A673 (cell line): Measurements from ENCODE around the gene TICRR. TPM values are rescaled to one million over a fixed set of nuclear protein-coding genes. Genes with fewer than 3 reads are reported as not detected.

ENCODE experiments used
- BruUV-seq: library from RNA; stranded (reverse); fragments of 400-500 nt; replicated peaks from 2 replicates; lab custom pipeline; 2021; lab: Mats Ljungman, UMichigan
- CTCF ChIA-PET: fragments of 300-600 bp; sonication (Branson Sonifier 250); formaldehyde crosslinking; loops from one replicate; lab custom pipeline; 2022; ENCODE audit warnings: antibody characterized with exemption; lab: Charles Lee
- POLR2A ChIA-PET: fragments of 300-600 bp; sonication (Branson Sonifier 250); formaldehyde crosslinking; loops from one replicate; lab custom pipeline; 2022; ENCODE audit warnings: antibody characterized with exemption; ENCODE audit not compliant: low non-redundant PET; lab: Charles Lee
- DNase-seq: peaks from one replicate; pipeline ENCODE4 v3.0.0-alpha.2; 2015; ENCODE audit warnings: low spot score
- H3K27ac ChIP-seq: fragments of 200-600 bp; sonication (generic); 2 replicates; pipeline ENCODE4 v1.5.1; 2016; ENCODE audit warnings: mixed run types, low read depth, mild to moderate bottlenecking, mixed read lengths, antibody characterized with exemption, low read length; ENCODE audit not compliant: poor library complexity, severe bottlenecking
- H3K27me3 ChIP-seq: fragments of 200-600 bp; sonication (generic); replicated peaks from 2 replicates; pipeline ENCODE4 v1.6.1; 2017; ENCODE audit warnings: mixed run types, low read depth, mild to moderate bottlenecking, mixed read lengths, antibody characterized with exemption, low read length; ENCODE audit not compliant: insufficient read depth, poor library complexity
- H3K36me3 ChIP-seq: fragments of 200-600 bp; sonication (generic); 2 replicates; pipeline ENCODE4 v1.6.1; 2016; ENCODE audit warnings: mixed run types, mild to moderate bottlenecking, mixed read lengths, antibody characterized with exemption, low read length; ENCODE audit not compliant: insufficient read depth, poor library complexity, severe bottlenecking
- H3K4me1 ChIP-seq: fragments of 200-600 bp; sonication (generic); 2 replicates; pipeline ENCODE4 v1.6.1; 2017; ENCODE audit warnings: mixed run types, mild to moderate bottlenecking, mixed read lengths, antibody characterized with exemption, low read length; ENCODE audit not compliant: insufficient read depth, poor library complexity, severe bottlenecking
- H3K4me3 ChIP-seq: fragments of 200-600 bp; sonication (generic); 2 replicates; pipeline ENCODE4 v1.5.1; 2016; ENCODE audit warnings: low read depth, mixed run types, mild to moderate bottlenecking, mixed read lengths, low read length; ENCODE audit not compliant: poor library complexity, severe bottlenecking
- H3K9me3 ChIP-seq: fragments of 200-600 bp; sonication (generic); 2 replicates; pipeline ENCODE4 v1.6.1; 2016; ENCODE audit warnings: mixed run types, low read depth, mild to moderate bottlenecking, mixed read lengths, antibody characterized with exemption, low read length; ENCODE audit not compliant: poor library complexity, severe bottlenecking
- CTCF ChIP-seq: fragments of 300-800, 200-600 bp; sonication (generic); conservative IDR thresholded peaks from 2 replicates; pipeline ENCODE4 v1.5.1; 2017; ENCODE audit warnings: low read depth, mild to moderate bottlenecking, antibody characterized with exemption, low read length, moderate library complexity, mixed read lengths
- EZH2 ChIP-seq: fragments of 200-600 bp; sonication (generic); IDR thresholded peaks from 2 replicates; pipeline ENCODE4 v1.6.1; 2017; ENCODE audit warnings: borderline replicate concordance, low read depth, mild to moderate bottlenecking, mixed read lengths, antibody characterized with exemption, low read length; ENCODE audit not compliant: poor library complexity, severe bottlenecking
- intact Hi-C: fragments of 100-400 bp; cut with micrococcal nuclease; formaldehyde crosslinking; loops from one replicate; pipeline ENCODE4 v1.10.0; 2022; ENCODE audit not compliant: unreplicated experiment
- total RNA-seq: library from RNA; stranded (reverse); gene quantifications from 2 replicates; pipeline ENCODE4 v1.2.3, GENCODE V29; 2021

Gene TICRR
- total RNA-seq, 1 experiment from 2014 or later = 56.5 TPM

GRCh38 chr15:89625716-89626115 lies 50.4 kb downstream of the TICRR start:
- no TSS peak for BruUV-seq
- ChIA-PET CTCF (no interaction called here), POLR2A (no interaction called here)
- Histone ChIP-seq H3K4me3 (no peak overlapping the region), H3K9me3 (no peaks in the 10 kb centered on the region), H3K4me1 (no peaks in the 10 kb centered on the region), H3K27ac (no peak overlapping the region), H3K27me3 (no peaks in the 10 kb centered on the region), H3K36me3 (peaks cover 97% of the 10 kb centered on the region)
- DNase-seq = no peak
- intact Hi-C loops = no loop called here
- no peak for TF ChIP-seq CTCF
- TF ChIP-seq EZH2 = no peak

DNA sequence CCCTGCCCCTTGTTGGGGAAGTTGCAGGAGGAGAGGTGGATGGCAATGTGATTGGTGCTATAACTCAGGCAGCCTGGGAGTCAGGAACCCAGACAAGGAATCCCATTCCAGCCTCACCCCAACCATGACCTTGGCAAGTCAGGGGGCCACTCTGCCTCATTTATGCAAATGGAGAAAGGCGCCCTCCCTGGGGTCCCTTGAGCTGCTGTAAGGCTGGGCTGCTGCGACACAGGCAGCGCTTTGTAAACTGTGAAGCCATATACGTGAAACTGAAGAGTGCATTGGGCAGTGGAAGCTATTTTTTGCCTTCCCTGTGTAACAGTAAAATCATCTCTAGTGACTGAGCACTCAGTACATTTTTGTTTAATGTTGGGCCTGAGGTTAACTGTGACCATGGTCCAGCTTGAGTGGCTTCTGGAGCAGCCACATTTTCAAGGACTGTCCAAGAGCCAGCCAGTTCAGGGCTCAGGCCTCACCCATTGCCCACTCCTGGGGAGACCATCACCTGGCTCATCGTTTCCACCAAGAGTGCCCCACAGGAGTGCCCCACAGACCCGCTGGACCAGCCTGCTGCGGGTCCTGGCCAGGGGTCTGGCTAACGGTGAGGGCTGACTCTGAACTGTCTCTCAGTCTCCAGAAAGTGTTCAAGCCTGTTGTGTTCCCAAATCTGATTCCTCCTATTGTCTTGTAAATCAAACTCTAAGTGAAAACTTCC lies 52.1 kb downstream of the TICRR start:
- CTCF ChIA-PET = no interaction called here
- DNase-seq = no peak
- POLR2A ChIA-PET = no interaction called here
- TF ChIP-seq EZH2 = no peak
- no peak for TF ChIP-seq CTCF
- Histone ChIP-seq H3K36me3 (peaks cover 98% of the 10 kb centered on the region), H3K4me3 (no peak overlapping the region), H3K27me3 (no peaks in the 10 kb centered on the region), H3K9me3 (no peaks in the 10 kb centered on the region), H3K4me1 (no peaks in the 10 kb centered on the region), H3K27ac (no peak overlapping the region)
- BruUV-seq = no TSS peak
- intact Hi-C loops = no loop called here

DNA sequence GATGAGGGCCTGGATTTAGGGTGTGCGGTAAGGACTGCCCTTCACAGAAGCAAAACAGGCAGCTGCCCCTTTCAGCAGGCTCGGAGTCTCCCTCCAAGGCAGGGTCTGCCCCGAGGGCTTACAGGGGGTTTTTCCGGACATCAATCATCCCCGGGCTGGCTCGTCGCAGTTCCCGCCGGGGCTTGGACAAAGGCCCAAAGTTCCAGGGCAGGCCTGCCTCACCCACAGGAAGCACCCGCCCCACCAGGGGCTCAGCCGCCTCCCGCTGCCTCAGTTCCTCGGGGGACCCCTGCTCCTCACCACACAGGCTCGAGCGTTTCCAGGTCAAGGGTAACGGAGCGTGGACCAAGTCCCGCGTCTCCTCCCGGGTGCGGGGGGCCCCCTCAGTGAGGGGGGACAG lies 53.0 kb downstream of the TICRR start:
- BruUV-seq = TSS peak; percentile 77
- DNase-seq = no peak
- H3K4me1 ChIP-seq = no peaks in the 10 kb centered on the region
- H3K9me3 ChIP-seq = peaks cover 2% of the 10 kb centered on the region
- no peaks in the 10 kb centered on the region for H3K27me3 ChIP-seq
- peaks cover 98% of the 10 kb centered on the region for H3K36me3 ChIP-seq
- intact Hi-C loops = no loop called here
- CTCF ChIA-PET = no interaction called here
- TF ChIP-seq CTCF (no peak), EZH2 (no peak)
- H3K4me3 ChIP-seq = no peak overlapping the region
- H3K27ac ChIP-seq = no peak overlapping the region
- POLR2A ChIA-PET = no interaction called here
